BE2C (cell line): ENCODE results near the gene PHEX.

Experiments
- DNase-seq: peaks from one replicate; pipeline ENCODE4 v3.0.0-alpha.2; 2020
- H3K27me3 ChIP-seq: fragments of 250-450 bp; sonication (Bioruptor Pico); 2 replicates; pipeline ENCODE4 v1.5.1; 2020; ENCODE audit warnings: mild to moderate bottlenecking
- H3K36me3 ChIP-seq: fragments of 250-450 bp; sonication (Bioruptor Pico); 2 replicates; pipeline ENCODE4 v1.5.1; 2020; ENCODE audit warnings: mild to moderate bottlenecking
- H3K4me1 ChIP-seq: fragments of 250-450 bp; sonication (Bioruptor Pico); 2 replicates; pipeline ENCODE4 v1.5.1; 2020
- H3K4me3 ChIP-seq: 2 replicates; pipeline ENCODE4 v1.5.1; 2011; ENCODE audit warnings: low read depth, low read length
- H3K9me3 ChIP-seq: fragments of 250-450 bp; sonication (Bioruptor Pico); 2 replicates; pipeline ENCODE4 v1.5.1; 2020
- CTCF ChIP-seq: IDR thresholded peaks from 2 replicates; pipeline ENCODE4 v1.5.1; 2012; ENCODE audit warnings: mild to moderate bottlenecking, low read depth, low read length

The PHEX gene

GRCh38 chrX:22015139-22015750 is 16.9 kb upstream of the PHEX start:
- H3K27me3 ChIP-seq: no peaks in the 10 kb centered on the region
- no peak for TF ChIP-seq CTCF
- no peak for DNase-seq
- no peak overlapping the region for H3K4me3 ChIP-seq
- H3K9me3 ChIP-seq: no peaks in the 10 kb centered on the region
- no peaks in the 10 kb centered on the region for H3K36me3 ChIP-seq
- H3K4me1 ChIP-seq: no peaks in the 10 kb centered on the region

DNA sequence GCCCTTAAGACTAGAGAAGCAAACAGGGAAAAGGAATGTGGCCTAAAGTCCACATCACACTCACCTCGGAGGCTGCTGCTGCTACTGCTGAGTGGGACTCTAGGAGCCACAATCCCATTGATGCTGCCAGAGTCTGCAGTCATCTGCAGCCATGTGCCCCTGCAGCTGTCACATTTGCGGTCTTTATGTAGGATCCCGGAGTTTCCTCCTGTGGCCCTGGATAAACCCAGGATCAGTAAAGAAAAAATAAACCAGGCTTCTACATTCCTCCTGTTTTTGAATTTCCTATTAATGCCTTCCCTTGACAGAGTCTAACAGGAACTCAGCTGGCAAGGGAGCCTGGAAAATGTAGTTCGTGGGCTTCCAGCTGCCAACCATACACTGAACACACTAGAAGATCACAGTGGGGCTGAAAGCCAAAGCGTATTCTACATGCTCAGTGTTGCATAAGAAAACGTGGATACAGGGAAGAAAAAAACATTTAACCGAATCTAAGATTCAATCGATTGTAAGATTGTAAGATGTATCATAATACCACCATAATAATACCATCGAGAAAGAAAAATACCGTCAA is 10.3 kb upstream of the PHEX start:
- no peaks in the 10 kb centered on the region for H3K36me3 ChIP-seq
- no peaks in the 10 kb centered on the region for H3K4me1 ChIP-seq
- no peak overlapping the region for H3K4me3 ChIP-seq
- no peak for TF ChIP-seq CTCF
- DNase-seq: no peak
- no peaks in the 10 kb centered on the region for H3K9me3 ChIP-seq
- H3K27me3 ChIP-seq: no peaks in the 10 kb centered on the region

GRCh38 chrX:22024577-22024976 is 7.5 kb upstream of the PHEX start:
- Histone ChIP-seq H3K9me3 (no peaks in the 10 kb centered on the region), H3K36me3 (no peaks in the 10 kb centered on the region), H3K4me3 (no peak overlapping the region), H3K4me1 (no peaks in the 10 kb centered on the region), H3K27me3 (no peaks in the 10 kb centered on the region)
- DNase-seq: no peak
- no peak for TF ChIP-seq CTCF

DNA sequence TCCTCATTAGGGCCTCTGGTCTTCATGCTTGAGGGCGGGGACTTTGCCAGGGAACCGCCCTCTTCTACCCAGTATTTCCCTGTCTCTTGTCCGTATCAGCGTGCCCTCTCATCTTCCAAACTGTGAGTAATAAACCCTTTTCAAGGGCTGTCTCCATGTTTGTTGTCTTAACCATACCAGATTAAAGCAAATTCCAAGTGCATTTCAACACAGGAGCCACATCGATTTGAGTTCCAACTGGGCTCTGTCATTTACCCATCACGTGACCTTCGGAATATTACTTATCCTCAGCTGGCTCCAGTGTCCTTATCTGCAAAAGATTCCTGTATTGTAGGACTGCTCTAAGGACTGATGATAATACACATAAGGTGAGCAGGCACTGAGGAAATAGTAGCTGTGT is 6.4 kb upstream of the PHEX start:
- DNase-seq: no peak
- H3K36me3 ChIP-seq: no peaks in the 10 kb centered on the region
- TF ChIP-seq CTCF: no peak

GRCh38 chrX:22026731-22027130 is 5.4 kb upstream of the PHEX start:
- Histone ChIP-seq H3K27me3 (no peaks in the 10 kb centered on the region), H3K9me3 (no peaks in the 10 kb centered on the region), H3K4me3 (no peak overlapping the region), H3K36me3 (no peaks in the 10 kb centered on the region), H3K4me1 (no peaks in the 10 kb centered on the region)
- no peak for DNase-seq
- no peak for TF ChIP-seq CTCF

More for the DNA sequence above, 6.4 kb upstream of the PHEX start:
- H3K9me3 ChIP-seq: no peaks in the 10 kb centered on the region
- H3K4me3 ChIP-seq: no peak overlapping the region
- no peaks in the 10 kb centered on the region for H3K4me1 ChIP-seq
- no peaks in the 10 kb centered on the region for H3K27me3 ChIP-seq

- no peak overlapping the region for H3K4me3 ChIP-seq
- no peaks in the 10 kb centered on the region for H3K27me3 ChIP-seq
- H3K36me3 ChIP-seq: no peaks in the 10 kb centered on the region
- DNase-seq: no peak
- TF ChIP-seq CTCF: no peak
- H3K9me3 ChIP-seq: no peaks in the 10 kb centered on the region
- H3K4me1 ChIP-seq: no peaks in the 10 kb centered on the region
Observed at GRCh38 chrX:22032506-22032905, 381 bp downstream of the PHEX start.
